Colonic mucosa (tissue), 4 donors: ENCODE data around the gene PRKCE. TPM values are rescaled to one million over a fixed set of nuclear protein-coding genes. Genes with fewer than 3 reads are reported as not detected.

Experiments
- DNase-seq: peaks from one replicate; pipeline ENCODE4 v3.0.0-alpha.2; 2020
- H3K27ac ChIP-seq: fragments of 200-600 bp; one replicate; pipeline ENCODE4 v1.8.0; 2021
- H3K27me3 ChIP-seq: fragments of 200-600 bp; one replicate; pipeline ENCODE4 v1.8.0; 2021
- H3K36me3 ChIP-seq: fragments of 200-600 bp; one replicate; pipeline ENCODE4 v1.8.0; 2021
- H3K4me1 ChIP-seq: fragments of 200-600 bp; one replicate; pipeline ENCODE4 v1.8.0; 2021; ENCODE audit warnings: mild to moderate bottlenecking
- H3K4me3 ChIP-seq: fragments of 200-600 bp; one replicate; pipeline ENCODE4 v1.8.0; 2021
- H3K9ac ChIP-seq, 2 donors: one replicate each; pipeline ENCODE4 v1.7.0; 2013; ENCODE audit warnings: control low read depth in 2 of 2, low read depth in 2 of 2, low read length in 2 of 2
- H3K9me3 ChIP-seq: fragments of 200-600 bp; one replicate; pipeline ENCODE4 v1.8.0; 2021
- CTCF ChIP-seq: fragments of 200-600 bp; IDR thresholded peaks from one replicate; pipeline ENCODE4 v1.8.0; 2022; ENCODE audit warnings: antibody characterized with exemption, mild to moderate bottlenecking
- intact Hi-C: fragments of 100-400 bp; cut with DNase I; formaldehyde crosslinking; loops from one replicate; pipeline ENCODE4 v1.14.1; 2022
- total RNA-seq, 2 donors: library from RNA; stranded (reverse); fragmentation: NEBNext Ultra II Directional in 1 of 2; extraction: Animal tissue kit (Norgen Biotek cat#: 25700) in 1 of 2; gene quantifications; one replicate each; pipeline ENCODE4 v1.2.1, GENCODE V29; 2021
- donor health status: healthy.
- donor health status: DM: no; HTN: no; CAD: no.
- donor health status: DM: no; HTN: no; CAD: no.

PRKCE gene
- total RNA-seq, 2 donors from 2014 or later: 17.5 to 25.8 TPM

GRCh38 chr2:45876611-45877010 lies 225.1 kb downstream of the PRKCE start:
- TF ChIP-seq CTCF: no peak
- Histone ChIP-seq H3K9ac (no peak overlapping the region), H3K4me3 (no peak overlapping the region), H3K27me3 (no peaks in the 10 kb centered on the region), H3K36me3 (no peaks in the 10 kb centered on the region), H3K27ac (no peak overlapping the region), H3K9me3 (peaks cover 5% of the 10 kb centered on the region), H3K4me1 (no peaks in the 10 kb centered on the region)
- intact Hi-C loops: no loop called here
- DNase-seq: no peak

GRCh38 chr2:45879406-45879805 lies 227.9 kb downstream of the PRKCE start:
- H3K36me3 ChIP-seq: no peaks in the 10 kb centered on the region
- H3K4me1 ChIP-seq: no peaks in the 10 kb centered on the region
- no peak for TF ChIP-seq CTCF
- H3K9me3 ChIP-seq: peaks cover 5% of the 10 kb centered on the region
- intact Hi-C loops: no loop called here
- no peak overlapping the region for H3K4me3 ChIP-seq
- no peak overlapping the region for H3K27ac ChIP-seq
- H3K9ac ChIP-seq: no peak overlapping the region
- no peak for DNase-seq
- H3K27me3 ChIP-seq: no peaks in the 10 kb centered on the region

- H3K9me3 ChIP-seq: peaks cover 5% of the 10 kb centered on the region
- intact Hi-C loops: no loop called here
- H3K36me3 ChIP-seq: no peaks in the 10 kb centered on the region
- H3K9ac ChIP-seq: no peak overlapping the region
- no peak overlapping the region for H3K27ac ChIP-seq
- no peak overlapping the region for H3K4me3 ChIP-seq
- H3K27me3 ChIP-seq: no peaks in the 10 kb centered on the region
- TF ChIP-seq CTCF: no peak
- peaks cover 2% of the 10 kb centered on the region for H3K4me1 ChIP-seq
- no peak for DNase-seq
Observed at GRCh38 chr2:45879936-45880335, 228.5 kb downstream of the PRKCE start.

- intact Hi-C loops: no loop called here
Observed at GRCh38 chr2:45881970-45882581, 230.6 kb downstream of the PRKCE start.

GRCh38 chr2:45882707-45883602 lies 231.5 kb downstream of the PRKCE start:
- H3K9me3 ChIP-seq: no peaks in the 10 kb centered on the region
- intact Hi-C loops: no loop called here
- no peak for TF ChIP-seq CTCF
- peak; percentile 31 for DNase-seq
- no peaks in the 10 kb centered on the region for H3K27me3 ChIP-seq
- peaks cover 5% of the 10 kb centered on the region for H3K4me1 ChIP-seq
- H3K4me3 ChIP-seq: no peak overlapping the region
- no peaks in the 10 kb centered on the region for H3K36me3 ChIP-seq
- H3K27ac ChIP-seq: no peak overlapping the region
- H3K9ac ChIP-seq: no peak overlapping the region

More at GRCh38 chr2:45881970-45882581, 230.6 kb downstream of the PRKCE start:
- Histone ChIP-seq H3K36me3 (no peaks in the 10 kb centered on the region), H3K9me3 (no peaks in the 10 kb centered on the region), H3K4me3 (no peak overlapping the region), H3K27me3 (no peaks in the 10 kb centered on the region), H3K9ac (no peak overlapping the region), H3K4me1 (peaks cover 5% of the 10 kb centered on the region), H3K27ac (no peak overlapping the region)
- TF ChIP-seq CTCF: no peak
- DNase-seq: no peak
